ENCODE data around the gene TBC1D3H. TPM values are rescaled to one million over a fixed set of nuclear protein-coding genes. Genes with fewer than 3 reads are reported as not detected.
"Not testable (repeated sequence)": the region's sequence is repeated elsewhere in the genome, so short reads cannot be mapped to it uniquely, and the experiment has no call there.

The TBC1D3H gene

GRCh38 chr17:36362496-36362895 is 25.7 kb downstream of the TBC1D3H start:
- H3K27ac ChIP-seq (ENCODE audit: low read depth, low read length); H2BK120ac ChIP-seq (ENCODE audit: low read depth, low read length); H3K79me2 ChIP-seq (ENCODE audit: control insufficient read depth, insufficient read depth, low read length); H2AK5ac ChIP-seq (ENCODE audit: low read length); H4K5ac ChIP-seq (ENCODE audit: low read length); H3K79me1 ChIP-seq (ENCODE audit: low read length); H3K36me3 ChIP-seq (ENCODE audit: control insufficient read depth, insufficient read depth, low read length); H3K23ac ChIP-seq (ENCODE audit: low read length); H3K4ac ChIP-seq (ENCODE audit: low read depth, low read length); H3K4me3 ChIP-seq (ENCODE audit: low read length); H4K8ac ChIP-seq (ENCODE audit: low read depth, low read length); H3K4me2 ChIP-seq (ENCODE audit: low read length); H2BK15ac ChIP-seq (replicated peaks; ENCODE audit: low read depth); H3K56ac ChIP-seq (ENCODE audit: low read length); H3K9ac ChIP-seq (ENCODE audit: low read length); H3K27me3 ChIP-seq (ENCODE audit: insufficient read depth, low read length, poor library complexity); DNase-seq; H3K18ac ChIP-seq (ENCODE audit: low read length); H3K4me1 ChIP-seq (ENCODE audit: control insufficient read depth, low read depth, low read length); H2BK5ac ChIP-seq (ENCODE audit: low read length): not testable (repeated sequence)
- WGBS (ENCODE audit: extremely low coverage, insufficient coverage, low lambda C conversion rate): no CpG with 5 or more reads among the region's 6 CpGs

Small RNA genes lying within 50 kb of the gene (small RNA-seq; reads per million reads assigned to genes)
- not detected for gene RNU6-1192P (ENCODE audit: insufficient read depth)
